Measurements from ENCODE around the gene PPP1R14D.

DNA sequence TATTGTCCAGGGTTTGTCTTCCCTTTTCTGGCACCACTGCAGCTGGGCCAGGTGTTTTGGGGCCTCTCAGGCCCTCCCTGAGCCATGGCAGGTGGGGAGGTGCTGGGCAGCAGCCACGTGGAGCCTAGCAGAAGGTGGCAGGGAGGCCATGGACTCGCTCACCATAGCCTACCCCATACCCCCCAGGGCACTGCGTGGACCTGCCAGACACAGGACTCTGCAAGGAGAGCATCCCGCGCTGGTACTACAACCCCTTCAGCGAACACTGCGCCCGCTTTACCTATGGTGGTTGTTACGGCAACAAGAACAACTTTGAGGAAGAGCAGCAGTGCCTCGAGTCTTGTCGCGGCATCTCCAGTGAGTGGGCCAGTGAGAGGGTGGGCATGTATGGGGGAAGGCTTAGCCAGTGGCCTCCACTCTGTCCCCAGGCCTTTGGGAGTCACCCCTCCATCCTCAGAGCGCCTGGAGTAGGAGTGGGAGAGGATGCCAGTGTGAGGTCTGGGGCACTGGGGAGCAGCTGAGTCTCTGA lies 27.3 kb upstream of the PPP1R14D start:
- TF ChIP-seq, protein P1, sequence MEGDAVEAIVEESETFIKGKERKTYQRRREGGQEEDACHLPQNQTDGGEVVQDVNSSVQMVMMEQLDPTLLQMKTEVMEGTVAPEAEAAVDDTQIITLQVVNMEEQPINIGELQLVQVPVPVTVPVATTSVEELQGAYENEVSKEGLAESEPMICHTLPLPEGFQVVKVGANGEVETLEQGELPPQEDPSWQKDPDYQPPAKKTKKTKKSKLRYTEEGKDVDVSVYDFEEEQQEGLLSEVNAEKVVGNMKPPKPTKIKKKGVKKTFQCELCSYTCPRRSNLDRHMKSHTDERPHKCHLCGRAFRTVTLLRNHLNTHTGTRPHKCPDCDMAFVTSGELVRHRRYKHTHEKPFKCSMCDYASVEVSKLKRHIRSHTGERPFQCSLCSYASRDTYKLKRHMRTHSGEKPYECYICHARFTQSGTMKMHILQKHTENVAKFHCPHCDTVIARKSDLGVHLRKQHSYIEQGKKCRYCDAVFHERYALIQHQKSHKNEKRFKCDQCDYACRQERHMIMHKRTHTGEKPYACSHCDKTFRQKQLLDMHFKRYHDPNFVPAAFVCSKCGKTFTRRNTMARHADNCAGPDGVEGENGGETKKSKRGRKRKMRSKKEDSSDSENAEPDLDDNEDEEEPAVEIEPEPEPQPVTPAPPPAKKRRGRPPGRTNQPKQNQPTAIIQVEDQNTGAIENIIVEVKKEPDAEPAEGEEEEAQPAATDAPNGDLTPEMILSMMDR (IDR thresholded peaks at IDR 0.05) = no peak
- TF ChIP-seq POLR2A (IDR thresholded peaks at IDR 0.05) (no peak), POLR2AphosphoS5 (IDR thresholded peaks at IDR 0.05) (no peak)
